ENCODE measurements around the gene STAM2.

DNA sequence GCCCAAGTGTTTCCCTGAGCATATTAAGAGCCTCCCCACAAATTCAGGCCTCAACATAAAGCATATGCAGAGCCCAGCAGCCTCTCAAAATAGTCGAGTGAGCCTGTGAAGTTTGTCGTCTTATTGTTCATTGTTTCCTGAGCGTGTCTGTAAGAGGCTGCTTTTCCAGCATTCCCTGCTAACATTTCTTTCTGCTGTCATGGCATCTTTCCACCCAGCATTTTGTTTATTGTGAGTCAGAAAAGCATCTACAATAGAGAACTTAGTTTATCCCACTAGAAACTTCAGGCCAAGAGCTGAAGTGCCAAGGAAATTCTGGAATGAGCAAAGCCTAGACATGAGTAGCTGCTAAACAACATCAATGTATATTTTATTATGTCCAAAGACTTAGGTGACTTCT, 46.3 kb upstream of the STAM2 start:
- TF ChIP-seq, protein P1, sequence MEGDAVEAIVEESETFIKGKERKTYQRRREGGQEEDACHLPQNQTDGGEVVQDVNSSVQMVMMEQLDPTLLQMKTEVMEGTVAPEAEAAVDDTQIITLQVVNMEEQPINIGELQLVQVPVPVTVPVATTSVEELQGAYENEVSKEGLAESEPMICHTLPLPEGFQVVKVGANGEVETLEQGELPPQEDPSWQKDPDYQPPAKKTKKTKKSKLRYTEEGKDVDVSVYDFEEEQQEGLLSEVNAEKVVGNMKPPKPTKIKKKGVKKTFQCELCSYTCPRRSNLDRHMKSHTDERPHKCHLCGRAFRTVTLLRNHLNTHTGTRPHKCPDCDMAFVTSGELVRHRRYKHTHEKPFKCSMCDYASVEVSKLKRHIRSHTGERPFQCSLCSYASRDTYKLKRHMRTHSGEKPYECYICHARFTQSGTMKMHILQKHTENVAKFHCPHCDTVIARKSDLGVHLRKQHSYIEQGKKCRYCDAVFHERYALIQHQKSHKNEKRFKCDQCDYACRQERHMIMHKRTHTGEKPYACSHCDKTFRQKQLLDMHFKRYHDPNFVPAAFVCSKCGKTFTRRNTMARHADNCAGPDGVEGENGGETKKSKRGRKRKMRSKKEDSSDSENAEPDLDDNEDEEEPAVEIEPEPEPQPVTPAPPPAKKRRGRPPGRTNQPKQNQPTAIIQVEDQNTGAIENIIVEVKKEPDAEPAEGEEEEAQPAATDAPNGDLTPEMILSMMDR (IDR thresholded peaks at IDR 0.05), result no peak
- TF ChIP-seq POLR2A (IDR thresholded peaks at IDR 0.05), result no peak
